VCaP (cell line): ENCODE measurements around the gene OOSP4A.

ENCODE experiments used
- H3K27ac ChIP-seq: fragments of 450-650 bp; 2 replicates; pipeline ENCODE4 v1.5.1; 2017
- TF ChIP-seq, protein P1 (sequence below): fragments of 450-650 bp; conservative IDR thresholded peaks from 2 replicates; pipeline ENCODE4 v1.5.1; 2017; ENCODE audit warnings: mild to moderate bottlenecking, moderate library complexity

OOSP4A gene

GRCh38 chr11:60003729-60004128, 39.9 kb downstream of the OOSP4A start:
- TF ChIP-seq, protein P1, sequence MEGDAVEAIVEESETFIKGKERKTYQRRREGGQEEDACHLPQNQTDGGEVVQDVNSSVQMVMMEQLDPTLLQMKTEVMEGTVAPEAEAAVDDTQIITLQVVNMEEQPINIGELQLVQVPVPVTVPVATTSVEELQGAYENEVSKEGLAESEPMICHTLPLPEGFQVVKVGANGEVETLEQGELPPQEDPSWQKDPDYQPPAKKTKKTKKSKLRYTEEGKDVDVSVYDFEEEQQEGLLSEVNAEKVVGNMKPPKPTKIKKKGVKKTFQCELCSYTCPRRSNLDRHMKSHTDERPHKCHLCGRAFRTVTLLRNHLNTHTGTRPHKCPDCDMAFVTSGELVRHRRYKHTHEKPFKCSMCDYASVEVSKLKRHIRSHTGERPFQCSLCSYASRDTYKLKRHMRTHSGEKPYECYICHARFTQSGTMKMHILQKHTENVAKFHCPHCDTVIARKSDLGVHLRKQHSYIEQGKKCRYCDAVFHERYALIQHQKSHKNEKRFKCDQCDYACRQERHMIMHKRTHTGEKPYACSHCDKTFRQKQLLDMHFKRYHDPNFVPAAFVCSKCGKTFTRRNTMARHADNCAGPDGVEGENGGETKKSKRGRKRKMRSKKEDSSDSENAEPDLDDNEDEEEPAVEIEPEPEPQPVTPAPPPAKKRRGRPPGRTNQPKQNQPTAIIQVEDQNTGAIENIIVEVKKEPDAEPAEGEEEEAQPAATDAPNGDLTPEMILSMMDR: no peak

DNA sequence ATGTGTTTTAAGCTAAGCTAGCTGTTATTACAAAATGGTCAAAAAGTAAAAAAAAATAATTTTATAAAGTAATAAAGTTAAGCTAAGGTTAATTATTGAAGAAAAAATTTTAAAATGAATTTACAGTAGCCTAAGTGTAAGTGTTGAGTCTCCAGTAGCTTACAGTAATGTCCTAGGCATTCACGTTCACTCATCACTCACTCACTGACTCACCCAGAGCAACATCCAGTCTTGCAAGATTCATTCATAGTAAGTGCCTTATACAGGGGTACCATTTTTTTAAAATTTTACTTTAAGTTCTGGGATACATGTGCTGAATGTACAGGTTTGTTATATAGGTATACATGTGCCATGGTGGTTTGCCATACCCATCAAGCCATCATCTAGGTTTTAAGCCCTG, 41.5 kb downstream of the OOSP4A start:
- TF ChIP-seq, protein P1: no peak
- H3K27ac ChIP-seq: no peak overlapping the region

More at GRCh38 chr11:60003729-60004128, 39.9 kb downstream of the OOSP4A start:
- no peak overlapping the region for H3K27ac ChIP-seq

GRCh38 chr11:60016881-60017280, 53.0 kb downstream of the OOSP4A start, which contains the start of gene OOSP4B:
OOSP4B (plus strand) TSS chr11:60017181.
- no peak within 1 kb of the TSS for H3K27ac ChIP-seq
- TF ChIP-seq, protein P1: no peak

- TF ChIP-seq, protein P1: no peak
- no peak overlapping the region for H3K27ac ChIP-seq
These were observed 54.2 kb downstream of the OOSP4A start for GRCh38 chr11:60018058-60018457.
